ENCODE measurements around the gene PARP8. TPM values are rescaled to one million over a fixed set of nuclear protein-coding genes. Genes with fewer than 3 reads are reported as not detected.
"Not testable (repeated sequence)": the region's sequence is repeated elsewhere in the genome, so short reads cannot be mapped to it uniquely, and the experiment has no call there.

Gene PARP8
- total RNA-seq (10 to 100 TPM; 33.3 to 59.4 TPM), polyA plus RNA-seq (10 to 100 TPM; 11.6 to 17.2 TPM)
- long read RNA-seq, donor 1 = 0 reads
- long read RNA-seq, donor 2 = 0 reads
- long read RNA-seq, donor 3, full-length matches to known transcripts = 1 of 1 reads
- long read RNA-seq, donor 3, partial matches to known transcripts = 0 of 1 reads
- long read RNA-seq, donor 3, other reads (novel, unspliced or antisense) = 0 of 1 reads
- long read RNA-seq, donor 4 = 0 reads
- long read RNA-seq, donor 5, partial matches to known transcripts = 10 of 11 reads
- long read RNA-seq, donor 5, other reads (novel, unspliced or antisense) = 0 of 11 reads

DNA sequence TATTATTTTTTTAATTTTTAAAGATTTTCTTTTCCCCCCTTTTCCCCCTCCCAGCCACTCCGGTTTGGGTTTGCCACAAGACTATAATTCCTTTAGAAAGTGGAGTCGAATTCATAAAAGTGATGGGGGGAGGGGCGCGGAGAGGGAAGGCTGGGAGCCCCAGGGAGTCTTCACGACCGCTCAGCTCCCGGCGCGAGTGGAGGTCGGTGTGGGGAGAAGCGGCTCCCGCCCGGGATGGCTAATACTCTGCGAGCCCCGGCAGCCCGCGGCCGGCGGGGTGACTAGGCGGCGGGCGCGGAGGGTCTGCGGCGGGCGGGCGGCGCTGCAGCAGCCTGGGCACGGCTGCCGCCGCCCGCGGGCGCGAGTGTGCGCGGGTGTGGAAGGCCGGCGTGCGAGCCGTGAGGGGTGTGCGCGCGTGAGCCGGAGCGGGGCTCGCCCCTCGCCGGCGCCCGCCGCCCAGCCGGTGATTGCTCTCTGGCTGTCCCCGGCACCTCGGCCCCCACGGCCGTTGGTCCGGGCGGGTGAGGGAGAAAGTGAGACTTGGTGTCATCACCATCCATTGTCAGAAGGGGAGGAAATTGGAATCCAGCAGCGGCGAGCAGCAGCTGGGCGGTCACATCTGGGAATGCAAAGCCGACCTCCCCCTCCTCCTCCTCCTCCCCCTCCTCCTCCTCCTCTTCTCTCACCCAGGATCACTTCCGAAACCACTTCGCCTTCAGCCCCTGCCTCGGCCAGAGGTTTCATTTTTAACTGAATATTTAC, at the start of gene PARP8:
Gene PARP8, plus strand, starts transcription at position 377 of the 762 bp plus-strand sequence. CDS start 459 bp downstream, outside the sequence.
- Histone ChIP-seq H3K9me3 (ENCODE audit: control insufficient read depth in 4 of 4, insufficient read depth in 3 of 4, low read length in 3 of 4) (no peaks in the 10 kb centered on the region), H3K4me3 (peak within 1 kb of the TSS; percentile 58), H3K4me1 (ENCODE audit: control insufficient read depth in 5 of 5, insufficient read depth in 5 of 5, low read length in 5 of 5) (peaks cover 0 to 6% (median 5%) of the 10 kb centered on the region in 5 donors), H3K9ac (ENCODE audit: insufficient read depth in 1 of 2, low read length in 2 of 2) (peak within 1 kb of the TSS; percentile 94 to 96), H3K27me3 (ENCODE audit: control insufficient read depth in 3 of 3, insufficient read depth in 3 of 3, low read length in 2 of 3) (no peaks in the 10 kb centered on the region), H3K27ac (ENCODE audit: low read depth in 1 of 2, low read length in 1 of 2) (peak within 1 kb of the TSS; percentile 66 to 92), H3K36me3 (ENCODE audit: control insufficient read depth in 4 of 4, insufficient read depth in 4 of 4, low read length in 4 of 4) (no peaks in the 10 kb centered on the region)
- ATAC-seq (ENCODE audit: insufficient read depth, low FRiP score) (no peak), DNase-seq (peak; percentile 70 to 83 (median 83))
- TF ChIP-seq CTCF (IDR thresholded peaks at IDR 0.05; ENCODE audit: control extremely low read depth, extremely low read depth) = no peak
- 0 to 1% methylated on average over 35 to 66 of the region's 66 CpGs for whole genome bisulfite sequencing, 2 donors

DNA sequence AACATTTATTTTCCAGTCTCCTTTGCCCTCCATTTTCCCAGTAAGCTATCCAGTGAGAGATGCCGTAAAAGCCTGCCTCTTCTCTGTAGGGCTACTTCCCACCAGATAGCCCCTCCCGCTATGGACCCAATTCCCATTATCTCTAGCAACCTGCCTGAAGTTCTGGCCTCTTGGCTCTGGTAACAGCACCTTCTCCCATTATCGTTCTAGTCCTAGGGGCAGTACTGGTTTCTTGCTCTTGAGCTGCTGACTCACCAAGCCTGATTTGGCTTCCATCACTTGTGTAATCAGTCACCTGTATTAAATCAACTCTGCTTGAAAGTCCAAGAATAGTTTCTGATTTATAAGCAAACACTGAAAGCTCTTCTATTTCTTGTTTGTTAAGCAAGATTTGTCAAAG, 42.8 kb upstream of the PARP8 start:
- Histone ChIP-seq H3K27me3 (ENCODE audit: control insufficient read depth in 3 of 3, insufficient read depth in 3 of 3, low read length in 2 of 3) (no peaks in the 10 kb centered on the region), H3K4me3 (no peak overlapping the region), H3K36me3 (ENCODE audit: control insufficient read depth in 4 of 4, insufficient read depth in 4 of 4, low read length in 4 of 4) (no peaks in the 10 kb centered on the region), H3K9me3 (ENCODE audit: control insufficient read depth in 4 of 4, insufficient read depth in 3 of 4, low read length in 3 of 4) (no peaks in the 10 kb centered on the region), H3K27ac (ENCODE audit: low read depth in 1 of 2, low read length in 1 of 2) (peak overlapping the region in 1 of 2 donors; percentile 63), H3K9ac (ENCODE audit: insufficient read depth in 1 of 2, low read length in 2 of 2) (no peak overlapping the region), H3K4me1 (ENCODE audit: control insufficient read depth in 5 of 5, insufficient read depth in 5 of 5, low read length in 5 of 5) (peaks cover 0 to 2% (median 0%) of the 10 kb centered on the region in 5 donors)
- no peak for TF ChIP-seq CTCF (IDR thresholded peaks at IDR 0.05; ENCODE audit: control extremely low read depth, extremely low read depth)
- 54 to 87% methylated on average over 3 of the region's 3 CpGs for WGBS, 2 donors
- ATAC-seq (ENCODE audit: insufficient read depth, low FRiP score) (no peak), DNase-seq (peak in 1 of 3 donors; percentile 28)

GRCh38 chr5:50634866-50635265, 31.6 kb upstream of the PARP8 start:
- not testable (repeated sequence) for H3K4me1 ChIP-seq (ENCODE audit: control insufficient read depth in 5 of 5, insufficient read depth in 5 of 5, low read length in 5 of 5); H3K9me3 ChIP-seq (ENCODE audit: control insufficient read depth in 4 of 4, insufficient read depth in 3 of 4, low read length in 3 of 4); ATAC-seq (ENCODE audit: insufficient read depth, low FRiP score); H3K27ac ChIP-seq (ENCODE audit: low read depth in 1 of 2, low read length in 1 of 2); H3K27me3 ChIP-seq (ENCODE audit: control insufficient read depth in 3 of 3, insufficient read depth in 3 of 3, low read length in 2 of 3); H3K36me3 ChIP-seq (ENCODE audit: control insufficient read depth in 4 of 4, insufficient read depth in 4 of 4, low read length in 4 of 4); H3K4me3 ChIP-seq; H3K9ac ChIP-seq (ENCODE audit: insufficient read depth in 1 of 2, low read length in 2 of 2); DNase-seq
- 35 to 54% methylated on average over 2 of the region's 2 CpGs for WGBS, 2 donors

GRCh38 chr5:50637576-50637975, 28.9 kb upstream of the PARP8 start:
- WGBS, 2 donors = 52 to 66% methylated on average over 2 of the region's 2 CpGs
- H3K27me3 ChIP-seq (ENCODE audit: control insufficient read depth in 3 of 3, insufficient read depth in 3 of 3, low read length in 2 of 3); DNase-seq; H3K36me3 ChIP-seq (ENCODE audit: control insufficient read depth in 4 of 4, insufficient read depth in 4 of 4, low read length in 4 of 4); ATAC-seq (ENCODE audit: insufficient read depth, low FRiP score); H3K9ac ChIP-seq (ENCODE audit: insufficient read depth in 1 of 2, low read length in 2 of 2); H3K4me3 ChIP-seq; H3K27ac ChIP-seq (ENCODE audit: low read depth in 1 of 2, low read length in 1 of 2); H3K4me1 ChIP-seq (ENCODE audit: control insufficient read depth in 5 of 5, insufficient read depth in 5 of 5, low read length in 5 of 5); H3K9me3 ChIP-seq (ENCODE audit: control insufficient read depth in 4 of 4, insufficient read depth in 3 of 4, low read length in 3 of 4): not testable (repeated sequence)
